Measurements from ENCODE around the gene VASH1. TPM values are rescaled to one million over a fixed set of nuclear protein-coding genes. Genes with fewer than 3 reads are reported as not detected.
A peak's percentile ranks its signal among the peaks of the same experiment; 100 is the strongest.

VASH1 gene
- total RNA-seq, 2 donors from 2014 or later: 2.1 to 19.8 TPM

DNA sequence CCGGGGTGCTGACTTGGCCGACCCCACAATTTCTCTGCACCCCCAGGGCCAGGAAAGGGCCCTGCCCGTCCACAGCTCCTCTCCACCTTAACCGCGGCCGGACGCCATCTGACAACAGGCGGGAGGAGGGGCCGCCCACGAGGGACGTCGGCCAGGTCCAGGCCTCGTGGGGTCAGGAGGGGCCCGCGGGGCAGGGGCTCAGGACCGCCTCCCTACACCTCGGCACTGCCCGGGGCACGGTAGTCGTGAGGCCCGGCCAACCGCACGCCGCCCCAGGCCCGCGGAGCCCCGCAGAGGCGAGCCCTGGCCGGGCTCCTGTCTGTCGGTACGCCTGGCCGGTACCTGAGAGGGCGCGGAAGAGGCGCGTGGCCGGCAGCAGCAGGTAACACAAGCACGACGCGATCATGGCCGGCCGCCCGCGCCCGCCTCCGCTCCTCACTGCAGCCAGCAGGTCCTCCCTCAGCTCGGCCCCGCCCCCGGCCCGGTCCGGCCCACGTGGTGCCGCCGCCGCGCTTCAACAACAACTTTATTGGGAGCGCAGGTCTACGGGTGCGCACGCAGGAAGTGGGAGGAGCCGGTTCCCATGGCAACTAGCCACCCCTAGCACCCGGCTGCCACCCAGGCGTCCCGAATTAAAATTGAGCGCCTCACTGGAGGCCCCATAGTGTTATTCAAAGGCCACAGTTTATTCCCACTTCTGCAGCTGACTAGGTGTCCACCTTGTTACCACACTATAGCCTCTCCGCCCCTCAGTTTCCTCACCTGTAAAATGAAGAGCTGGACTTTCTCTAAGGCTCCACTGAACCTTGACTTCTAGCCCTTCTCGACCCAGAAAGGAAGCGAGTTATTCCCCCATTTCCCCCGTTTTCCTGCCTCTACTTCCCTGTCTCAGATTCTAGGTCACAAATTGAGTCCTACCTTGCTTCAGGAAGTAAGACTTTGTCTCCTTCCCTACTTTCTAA lies 51.4 kb downstream of the VASH1 start, which contains the start of gene ANGEL1:
Gene ANGEL1, minus strand, starts transcription at position 461 of the 962 bp plus-strand sequence. Its CDS starts 55 bp downstream, at position 406.
- WGBS: 7% methylated on average over 44 of the region's 69 CpGs
- no peaks in the 10 kb centered on the region for H3K9me3 ChIP-seq
- TF ChIP-seq, protein P1, sequence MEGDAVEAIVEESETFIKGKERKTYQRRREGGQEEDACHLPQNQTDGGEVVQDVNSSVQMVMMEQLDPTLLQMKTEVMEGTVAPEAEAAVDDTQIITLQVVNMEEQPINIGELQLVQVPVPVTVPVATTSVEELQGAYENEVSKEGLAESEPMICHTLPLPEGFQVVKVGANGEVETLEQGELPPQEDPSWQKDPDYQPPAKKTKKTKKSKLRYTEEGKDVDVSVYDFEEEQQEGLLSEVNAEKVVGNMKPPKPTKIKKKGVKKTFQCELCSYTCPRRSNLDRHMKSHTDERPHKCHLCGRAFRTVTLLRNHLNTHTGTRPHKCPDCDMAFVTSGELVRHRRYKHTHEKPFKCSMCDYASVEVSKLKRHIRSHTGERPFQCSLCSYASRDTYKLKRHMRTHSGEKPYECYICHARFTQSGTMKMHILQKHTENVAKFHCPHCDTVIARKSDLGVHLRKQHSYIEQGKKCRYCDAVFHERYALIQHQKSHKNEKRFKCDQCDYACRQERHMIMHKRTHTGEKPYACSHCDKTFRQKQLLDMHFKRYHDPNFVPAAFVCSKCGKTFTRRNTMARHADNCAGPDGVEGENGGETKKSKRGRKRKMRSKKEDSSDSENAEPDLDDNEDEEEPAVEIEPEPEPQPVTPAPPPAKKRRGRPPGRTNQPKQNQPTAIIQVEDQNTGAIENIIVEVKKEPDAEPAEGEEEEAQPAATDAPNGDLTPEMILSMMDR (IDR thresholded peaks at IDR 0.05): peak in 2 of 4 experiments; percentile 16 to 21
- TF ChIP-seq POLR2AphosphoS5 (IDR thresholded peaks at IDR 0.05): peak; percentile 87
- TF ChIP-seq POLR2A (IDR thresholded peaks at IDR 0.05): peak; percentile 80
- H3K27ac ChIP-seq: peak within 1 kb of the TSS; percentile 85 to 86
- H3K4me1 ChIP-seq (replicated peaks): no peaks in the 10 kb centered on the region
- H3K4me3 ChIP-seq: peak within 1 kb of the TSS; percentile 70 to 87
- H3K36me3 ChIP-seq: no peaks in the 10 kb centered on the region
- intact Hi-C loops (cut with DNase I): no loop called here
- H3K27me3 ChIP-seq (replicated peaks; ENCODE audit: insufficient read depth): no peaks in the 10 kb centered on the region
- DNase-seq (ENCODE audit: low spot score): peak; percentile 95

DNA sequence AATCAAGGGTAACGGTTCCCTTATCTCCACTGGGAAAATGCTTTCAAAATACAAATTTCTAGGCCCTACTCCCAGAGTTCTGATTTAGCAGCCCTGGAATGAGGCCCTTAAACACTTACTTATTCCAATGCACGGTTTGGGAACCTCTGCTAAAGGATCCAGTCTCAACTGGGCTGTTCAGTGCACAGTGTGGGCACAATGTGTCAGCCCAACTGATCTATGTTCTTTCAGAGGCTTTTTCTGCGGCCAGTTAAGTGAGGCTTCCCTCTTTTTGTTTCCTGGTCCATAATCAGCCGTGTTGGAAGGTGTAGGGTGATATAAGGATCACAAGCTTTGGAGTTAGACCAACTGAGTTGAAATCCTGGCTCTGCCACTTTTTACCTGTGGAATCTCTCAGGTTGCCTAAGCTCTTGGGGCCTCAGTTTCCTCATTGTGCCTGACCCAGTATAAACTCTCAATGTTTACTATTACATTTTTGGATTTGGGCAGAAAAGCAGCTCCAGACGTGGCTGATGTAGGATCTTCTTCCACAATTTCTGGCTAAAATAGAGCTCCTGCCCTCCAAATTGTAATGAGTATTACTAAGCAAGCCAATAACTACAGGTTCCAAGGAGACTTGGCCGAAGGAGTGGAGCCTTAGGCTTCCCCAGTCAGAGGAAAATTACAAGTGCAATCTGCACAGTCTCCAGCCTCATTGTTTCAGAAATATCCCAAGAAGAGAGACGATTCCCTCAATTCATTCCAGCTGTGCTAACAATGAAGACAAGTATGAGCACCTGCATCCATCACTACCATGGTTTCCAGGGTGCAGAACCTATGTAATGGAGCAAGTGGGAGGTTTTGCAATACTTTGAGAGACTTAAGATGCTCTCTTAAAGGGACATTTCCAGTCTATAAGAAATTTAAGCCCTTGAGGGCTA lies 53.7 kb downstream of the VASH1 start:
- Histone ChIP-seq H3K9me3 (no peaks in the 10 kb centered on the region), H3K27ac (no peak overlapping the region), H3K36me3 (no peaks in the 10 kb centered on the region), H3K4me3 (no peak overlapping the region), H3K27me3 (replicated peaks; ENCODE audit: insufficient read depth) (no peaks in the 10 kb centered on the region), H3K4me1 (replicated peaks) (no peaks in the 10 kb centered on the region)
- intact Hi-C loops (cut with DNase I): no loop called here
- WGBS: 46% methylated on average over 7 of the region's 7 CpGs
- TF ChIP-seq POLR2A (IDR thresholded peaks at IDR 0.05) (no peak), POLR2AphosphoS5 (IDR thresholded peaks at IDR 0.05) (no peak)
- TF ChIP-seq, protein P1 (IDR thresholded peaks at IDR 0.05): no peak
- DNase-seq (ENCODE audit: low spot score): no peak

DNA sequence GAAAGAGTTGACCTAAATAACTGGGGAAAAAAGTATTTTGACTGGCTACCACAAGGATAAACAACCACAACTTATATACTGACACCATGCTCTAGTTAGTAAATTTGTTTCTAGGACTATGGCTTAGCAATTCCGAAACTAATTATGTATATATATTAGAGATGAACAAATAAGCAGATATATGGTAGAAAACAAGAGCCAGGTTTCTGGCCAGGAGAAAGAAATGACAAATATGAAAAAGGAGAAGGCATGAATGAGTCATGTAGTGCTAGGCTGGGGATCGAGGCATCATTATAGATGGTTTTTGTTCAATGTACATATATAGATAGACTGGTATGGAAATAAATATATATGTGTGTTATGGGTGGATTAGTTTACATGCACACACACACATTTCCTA lies 59.4 kb downstream of the VASH1 start:
- no peaks in the 10 kb centered on the region for H3K36me3 ChIP-seq
- 84% methylated on average over 2 of the region's 2 CpGs for WGBS

DNA sequence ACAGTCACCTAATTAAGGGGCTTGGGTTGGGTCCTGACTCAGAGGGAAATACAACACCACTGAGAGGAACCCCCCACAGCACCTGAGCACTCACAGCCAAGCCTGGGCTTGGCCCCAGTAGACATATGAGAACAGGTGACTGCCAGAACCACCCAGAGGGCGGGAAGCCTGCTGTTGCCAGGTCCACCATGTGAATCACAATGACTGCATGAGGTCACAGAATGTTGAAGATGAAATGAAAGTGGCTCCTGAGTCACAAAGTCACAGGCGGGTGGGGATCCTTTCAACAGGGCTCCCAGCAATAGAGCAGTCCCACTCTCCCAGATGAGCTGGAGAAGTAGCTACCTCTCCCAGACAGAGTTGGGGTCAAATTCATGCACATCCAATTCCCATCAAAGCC lies 64.9 kb downstream of the VASH1 start, which contains the start of gene LRRC74A:
Gene LRRC74A, plus strand, starts transcription at position 287 of the 400 bp plus-strand sequence. CDS start 290 bp downstream, outside the sequence.
- Histone ChIP-seq H3K36me3 (no peaks in the 10 kb centered on the region), H3K9me3 (no peaks in the 10 kb centered on the region), H3K4me3 (no peak within 1 kb of the TSS), H3K27ac (no peak within 1 kb of the TSS), H3K27me3 (replicated peaks; ENCODE audit: insufficient read depth) (no peaks in the 10 kb centered on the region), H3K4me1 (replicated peaks) (no peaks in the 10 kb centered on the region)
- TF ChIP-seq POLR2AphosphoS5 (IDR thresholded peaks at IDR 0.05): no peak
- TF ChIP-seq, protein P1 (IDR thresholded peaks at IDR 0.05): no peak
- TF ChIP-seq POLR2A (IDR thresholded peaks at IDR 0.05): no peak
- intact Hi-C loops (cut with DNase I): no loop called here
- WGBS: 100% methylated on average over 2 of the region's 2 CpGs
- no peak for DNase-seq (ENCODE audit: low spot score)

More for the DNA sequence above, 59.4 kb downstream of the VASH1 start:
- Histone ChIP-seq H3K27me3 (replicated peaks; ENCODE audit: insufficient read depth) (no peaks in the 10 kb centered on the region), H3K27ac (no peak overlapping the region), H3K4me1 (replicated peaks) (no peaks in the 10 kb centered on the region), H3K9me3 (no peaks in the 10 kb centered on the region), H3K4me3 (no peak overlapping the region)
- DNase-seq (ENCODE audit: low spot score): no peak
- no peak for TF ChIP-seq POLR2AphosphoS5 (IDR thresholded peaks at IDR 0.05)
- no peak for TF ChIP-seq POLR2A (IDR thresholded peaks at IDR 0.05)
- TF ChIP-seq, protein P1 (IDR thresholded peaks at IDR 0.05): no peak
- intact Hi-C loops (cut with DNase I): no loop called here

Measured in prostate gland (tissue), 2 donors.